Measurements from ENCODE around the gene PRODH.
"Not testable (repeated sequence)": the region's sequence is repeated elsewhere in the genome, so short reads cannot be mapped to it uniquely, and the experiment has no call there.

The PRODH gene

DNA sequence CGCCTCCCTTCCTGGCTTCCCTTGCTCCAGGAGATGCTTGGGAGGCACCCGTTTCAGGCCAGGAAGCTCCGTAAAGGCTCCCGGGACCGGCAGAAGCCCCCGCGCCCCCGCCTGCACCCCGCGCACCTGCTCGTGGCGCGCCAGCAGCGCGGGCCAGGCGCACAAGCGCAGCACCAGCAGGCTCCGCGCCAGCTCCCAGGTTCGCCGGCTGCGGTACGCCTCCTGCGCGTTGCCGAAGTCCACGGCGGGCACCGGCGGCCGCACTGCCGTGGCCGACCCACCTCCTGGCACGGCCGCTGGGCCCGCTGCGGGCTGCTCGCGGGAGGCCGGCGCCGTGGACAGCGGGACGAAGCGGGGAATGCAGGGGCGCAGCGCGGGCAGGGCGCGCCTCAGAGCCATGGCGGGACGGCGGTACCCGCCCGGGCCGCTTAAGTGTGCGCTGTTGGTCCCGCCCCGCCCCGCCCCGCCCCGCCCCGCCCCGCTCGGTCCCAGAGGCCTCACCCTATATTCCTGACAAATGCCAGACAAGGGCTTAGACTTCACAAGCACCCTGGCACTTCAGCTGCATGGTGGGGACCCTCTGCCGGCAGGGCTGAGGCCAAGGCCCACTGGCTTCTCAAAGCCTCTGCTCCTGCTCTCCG lies at the start of gene PRODH:
Gene PRODH, minus strand, starts transcription at position 405 of the 641 bp plus-strand sequence. Its CDS starts 6 bp downstream, at position 399.
- DNase-seq: no peak

DNA sequence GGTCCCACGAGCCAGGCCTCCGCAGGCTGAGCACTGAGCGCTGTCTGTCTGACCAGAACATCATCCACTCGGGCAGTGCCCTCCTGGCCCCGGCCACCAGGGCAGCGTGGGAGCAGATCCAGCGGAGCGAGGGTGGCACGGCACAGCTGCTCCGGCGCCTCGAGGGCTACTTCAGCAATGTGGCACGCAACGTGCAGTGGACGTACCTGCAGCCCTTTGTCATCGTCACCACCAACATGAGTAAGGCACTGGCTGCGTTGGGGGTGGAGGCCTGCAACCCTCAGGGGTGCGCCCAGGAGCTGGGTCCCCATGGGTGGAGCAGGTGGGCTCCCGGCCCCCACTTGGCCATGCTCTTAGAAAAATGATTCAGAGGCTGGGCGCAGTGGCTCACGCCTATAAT lies 49.7 kb upstream of the PRODH start:
- no peak for DNase-seq

- no peak for DNase-seq
Measured at GRCh38 chr22:18984564-18984963, 48.5 kb upstream of the PRODH start.

DNA sequence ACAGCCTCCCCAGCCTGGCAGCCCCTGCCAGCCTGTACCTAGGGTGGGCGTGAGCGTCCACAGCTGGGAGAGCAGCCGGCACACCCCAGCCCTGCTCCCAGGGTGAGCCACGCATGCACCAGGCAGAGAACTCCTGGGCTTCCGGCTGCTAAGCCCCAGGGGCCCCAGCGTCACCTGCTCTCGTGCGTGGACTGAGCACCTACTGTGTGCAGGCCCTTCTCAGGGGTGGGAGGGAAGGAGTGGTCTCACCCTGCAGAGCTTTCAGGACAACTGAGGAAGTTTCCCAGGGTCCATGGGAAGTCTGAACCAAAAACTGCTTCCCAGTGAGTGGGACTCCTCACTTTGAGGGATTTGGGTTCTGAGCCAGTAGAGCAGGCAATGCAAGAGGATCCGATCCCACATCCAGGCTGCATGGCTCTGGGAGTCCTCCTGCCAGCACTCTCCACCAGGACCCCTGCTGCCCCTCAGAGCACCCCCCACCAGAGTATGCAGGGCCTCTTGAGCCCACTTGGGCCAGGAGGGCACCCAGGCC lies 47.1 kb upstream of the PRODH start:
- DNase-seq: no peak

DNA sequence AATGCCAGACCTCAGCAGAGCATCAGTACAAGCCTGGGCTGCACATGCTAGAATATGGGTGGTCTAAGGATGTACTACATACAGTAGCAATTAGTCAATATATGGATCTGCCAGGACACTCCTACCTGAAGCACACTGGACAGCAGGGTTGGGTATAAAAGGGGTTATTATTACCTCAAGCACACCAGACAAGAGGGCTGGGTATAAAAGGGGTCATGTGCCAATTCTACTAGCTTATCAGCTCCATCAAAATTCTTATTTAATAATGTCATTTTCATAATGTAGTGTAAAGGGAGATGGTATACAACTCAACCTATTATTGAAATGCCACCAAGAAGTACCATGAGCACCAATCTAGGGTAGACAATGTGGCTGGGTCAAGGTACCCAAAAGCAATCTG lies 44.7 kb upstream of the PRODH start:
- DNase-seq: no peak

DNA sequence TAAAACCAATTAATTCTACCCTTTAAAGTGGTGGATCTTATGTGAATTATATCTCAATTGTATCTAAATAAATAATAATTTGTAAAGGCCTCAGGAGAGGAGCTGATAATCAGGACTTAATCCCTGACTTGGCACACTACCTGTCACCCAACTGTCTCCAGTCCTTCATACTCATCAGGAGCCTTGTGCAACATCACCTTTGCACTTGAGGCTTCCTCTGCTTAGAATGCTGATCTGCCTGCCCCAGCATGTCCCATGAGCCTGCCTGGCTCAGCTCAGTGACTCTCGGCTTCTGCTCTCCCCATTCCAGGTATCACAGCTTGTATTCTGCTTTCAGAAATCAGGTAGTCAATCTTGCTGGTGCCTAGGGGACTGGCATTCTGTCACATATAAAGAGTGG lies 43.9 kb upstream of the PRODH start:
- DNase-seq: no peak

DNA sequence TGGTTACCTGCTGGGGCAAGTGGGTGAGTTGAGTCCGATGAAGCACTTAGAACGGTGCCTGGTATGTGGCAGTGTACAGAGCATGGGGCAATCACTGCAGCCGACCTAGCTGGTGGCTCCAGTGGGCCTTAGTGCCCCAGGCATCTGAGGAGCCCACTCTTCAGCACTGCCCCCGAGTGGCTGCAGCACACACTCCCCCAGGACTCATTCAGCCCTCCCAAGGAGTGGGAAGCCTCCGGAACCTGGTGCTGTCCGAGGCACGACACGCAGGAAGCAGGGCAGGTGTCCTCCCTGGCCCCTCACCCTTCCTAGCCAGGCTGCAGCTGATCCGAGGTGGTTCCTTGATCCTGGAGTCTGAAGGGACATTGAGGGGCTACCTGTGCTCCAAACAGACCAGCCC lies 42.4 kb upstream of the PRODH start:
- no peak for DNase-seq

DNA sequence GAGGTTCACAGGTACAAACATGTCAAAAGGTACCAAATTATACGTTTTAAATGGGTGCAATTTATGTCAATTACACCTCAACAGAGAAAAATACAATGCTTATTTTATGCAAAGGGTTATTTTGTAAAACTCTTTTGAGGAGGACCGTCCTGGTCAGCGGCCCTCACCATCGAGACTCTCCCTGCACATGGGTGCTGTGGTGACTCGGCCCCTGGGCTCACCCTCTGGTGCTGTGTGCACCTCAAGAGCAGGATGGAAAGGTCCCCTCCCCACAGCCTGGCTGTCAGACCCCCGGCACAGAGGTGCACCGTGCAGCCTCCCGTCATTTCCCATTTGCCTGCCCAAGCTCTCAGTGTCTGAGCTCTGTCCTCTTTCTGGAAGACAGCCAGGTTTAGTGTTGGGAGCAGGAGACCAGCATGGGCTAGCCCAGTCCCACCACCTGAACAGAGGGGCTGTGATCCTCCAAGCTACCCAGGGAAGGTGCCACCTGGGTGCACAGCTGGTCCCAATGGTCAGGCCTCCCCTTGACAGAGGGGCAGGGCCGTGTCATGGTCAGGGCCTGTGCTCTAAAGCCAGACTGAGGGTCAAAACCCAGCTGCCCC lies 41.8 kb upstream of the PRODH start:
- DNase-seq: no peak

- DNase-seq: no peak
Measured at GRCh38 chr22:18976197-18976751, 40.2 kb upstream of the PRODH start.

DNA sequence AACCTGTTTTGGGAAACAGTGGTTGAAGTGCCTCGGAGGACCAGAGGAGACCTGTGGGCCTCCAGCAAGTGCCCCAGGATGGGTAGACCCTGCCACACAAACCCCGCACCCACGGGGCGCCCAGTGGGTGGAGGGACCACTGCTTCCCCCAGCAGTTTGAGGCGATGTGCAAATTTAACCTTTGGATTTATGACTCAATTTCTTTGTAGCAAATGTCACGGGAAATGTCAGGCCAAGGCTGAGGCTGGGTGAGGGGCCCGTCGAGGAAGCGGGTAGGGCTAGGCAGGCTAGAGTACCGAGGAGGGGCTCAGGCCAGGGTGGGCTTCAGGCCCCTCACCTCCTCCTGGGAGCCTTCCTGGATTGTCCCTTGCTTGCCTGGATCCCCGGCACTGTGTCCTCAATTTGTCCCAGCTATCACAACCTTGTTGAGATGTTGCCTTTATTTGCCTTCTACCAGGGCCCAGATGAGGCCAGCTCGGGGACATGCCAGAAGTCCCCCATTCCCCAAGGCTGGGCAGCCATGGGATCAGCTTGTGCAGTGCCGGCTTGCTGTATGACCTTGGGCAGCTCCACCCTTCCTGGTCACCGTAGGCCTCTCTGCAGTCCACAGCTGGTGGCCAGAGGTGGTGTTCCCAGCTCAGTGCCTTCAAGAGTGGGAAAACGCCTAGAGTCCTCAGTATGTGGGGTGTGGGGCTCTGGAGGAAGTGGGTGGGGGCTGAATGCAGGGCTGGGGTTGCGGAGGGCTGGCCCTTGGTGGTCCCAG lies 39.5 kb upstream of the PRODH start:
- DNase-seq: no peak

DNA sequence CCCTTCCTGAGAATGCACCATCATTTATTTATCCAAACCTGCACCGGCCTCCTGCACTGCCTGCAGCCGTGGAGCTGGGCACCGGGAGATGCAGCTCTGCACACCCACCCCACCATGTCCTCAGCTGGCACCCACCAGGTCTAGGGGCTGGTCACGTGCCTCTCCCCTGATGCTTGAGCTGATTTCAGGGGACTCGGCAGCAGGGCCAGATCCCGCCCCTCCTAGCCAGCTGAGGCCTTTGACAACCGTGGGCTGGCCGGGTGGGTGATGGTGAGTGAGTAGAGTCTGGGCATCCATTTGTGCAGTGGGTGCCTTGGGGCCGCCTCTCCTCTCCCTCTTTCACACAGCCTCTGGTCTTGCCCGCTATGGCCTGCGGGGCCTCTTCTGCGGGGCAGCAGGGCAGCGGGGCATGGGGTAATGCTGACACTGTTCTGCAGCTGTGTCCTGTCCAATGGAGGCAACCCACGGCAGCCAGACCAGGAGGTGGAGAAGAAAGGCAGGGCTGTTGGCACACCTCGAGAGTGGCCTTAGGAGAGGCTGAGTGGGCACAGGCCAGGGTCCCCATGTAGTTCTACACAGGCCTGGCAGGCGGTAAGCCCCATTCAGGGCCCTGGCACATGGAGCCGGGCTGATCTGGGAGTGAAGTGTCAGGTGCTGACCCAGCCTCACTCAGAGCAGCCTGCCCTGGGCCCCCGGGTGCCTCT lies 38.5 kb upstream of the PRODH start:
- no peak for DNase-seq

DNA sequence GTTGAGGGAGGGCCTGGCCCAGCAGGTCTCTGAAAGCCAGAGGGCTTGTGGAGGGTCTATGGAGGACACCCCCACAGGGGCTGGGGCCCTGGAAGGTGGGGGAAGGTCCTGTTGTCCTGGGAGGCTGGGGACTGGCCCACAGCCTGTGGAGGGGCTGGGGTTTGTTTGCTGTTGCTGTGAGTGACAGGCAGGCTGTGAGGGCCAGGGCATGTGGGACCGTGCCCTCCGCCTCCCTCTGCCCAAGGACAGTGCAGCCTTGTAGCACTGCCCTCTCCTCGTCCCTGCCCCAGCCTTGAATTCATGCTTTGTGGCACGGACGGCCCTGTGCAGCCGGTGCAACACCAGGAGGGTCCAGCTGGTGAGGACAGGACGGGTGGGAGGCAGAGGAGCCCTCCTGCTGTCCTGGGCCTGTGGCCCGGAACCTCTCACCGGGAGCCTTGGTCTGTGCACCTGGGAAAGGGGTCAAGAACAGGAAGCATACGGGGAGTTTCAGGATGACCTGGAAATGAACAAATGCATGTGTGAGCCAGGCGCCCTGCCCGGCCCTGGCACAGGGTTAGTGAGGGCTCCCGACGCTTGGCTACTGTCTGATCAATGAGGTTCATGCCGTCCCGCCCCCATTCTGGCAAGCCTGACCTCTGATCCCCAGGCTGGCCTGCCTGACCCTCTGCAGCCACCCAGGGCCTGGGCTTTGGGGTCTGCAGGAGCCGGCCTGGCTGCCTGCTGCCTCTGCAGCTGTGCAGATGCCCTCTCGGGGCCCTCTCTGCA lies 37.4 kb upstream of the PRODH start:
- no peak for DNase-seq

- not testable (repeated sequence) for DNase-seq
Measured at GRCh38 chr22:18972591-18972990, 36.5 kb upstream of the PRODH start.

- DNase-seq: not testable (repeated sequence)
Measured at GRCh38 chr22:18972029-18972428, 35.9 kb upstream of the PRODH start.

DNA sequence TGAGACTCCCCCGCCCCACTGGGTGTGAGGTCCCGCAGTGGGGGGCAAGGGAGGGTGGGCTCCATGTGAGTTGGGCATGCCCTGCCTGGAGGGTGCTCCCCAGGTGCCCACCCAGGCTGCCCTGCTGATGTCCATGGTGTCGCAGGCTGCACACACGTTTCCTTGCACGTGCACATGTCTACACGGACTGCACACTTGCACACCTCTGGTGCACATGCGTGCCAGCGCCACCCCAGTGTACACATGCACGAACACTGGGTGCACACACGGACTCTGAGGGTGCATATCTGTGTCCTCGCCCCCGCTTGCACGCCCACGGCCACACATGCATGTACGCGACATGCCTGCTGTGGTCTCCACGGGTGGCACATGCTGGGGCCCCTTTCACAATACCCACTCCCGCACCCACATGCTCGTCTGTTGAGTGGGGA lies 35.2 kb upstream of the PRODH start:
- no peak for DNase-seq

DNA sequence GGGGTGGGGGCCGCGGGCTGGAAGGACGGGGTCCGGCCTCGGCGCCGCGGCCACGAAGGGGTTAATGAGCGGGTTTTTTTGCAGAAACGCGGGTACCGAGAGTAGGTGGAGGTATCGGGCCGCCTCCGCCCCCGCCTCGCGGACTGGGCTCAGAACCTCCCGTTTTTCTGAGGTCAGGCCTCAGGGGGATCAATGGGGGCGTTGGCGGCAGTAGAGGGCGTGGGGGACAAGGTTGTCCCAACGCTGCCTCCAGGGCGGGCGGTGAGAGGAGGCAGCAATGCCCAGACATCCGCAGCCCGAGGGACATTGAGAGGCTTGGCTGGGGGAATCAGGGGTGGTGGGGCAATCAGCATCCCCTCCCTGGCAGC lies 34.8 kb upstream of the PRODH start:
- no peak for DNase-seq

DNA sequence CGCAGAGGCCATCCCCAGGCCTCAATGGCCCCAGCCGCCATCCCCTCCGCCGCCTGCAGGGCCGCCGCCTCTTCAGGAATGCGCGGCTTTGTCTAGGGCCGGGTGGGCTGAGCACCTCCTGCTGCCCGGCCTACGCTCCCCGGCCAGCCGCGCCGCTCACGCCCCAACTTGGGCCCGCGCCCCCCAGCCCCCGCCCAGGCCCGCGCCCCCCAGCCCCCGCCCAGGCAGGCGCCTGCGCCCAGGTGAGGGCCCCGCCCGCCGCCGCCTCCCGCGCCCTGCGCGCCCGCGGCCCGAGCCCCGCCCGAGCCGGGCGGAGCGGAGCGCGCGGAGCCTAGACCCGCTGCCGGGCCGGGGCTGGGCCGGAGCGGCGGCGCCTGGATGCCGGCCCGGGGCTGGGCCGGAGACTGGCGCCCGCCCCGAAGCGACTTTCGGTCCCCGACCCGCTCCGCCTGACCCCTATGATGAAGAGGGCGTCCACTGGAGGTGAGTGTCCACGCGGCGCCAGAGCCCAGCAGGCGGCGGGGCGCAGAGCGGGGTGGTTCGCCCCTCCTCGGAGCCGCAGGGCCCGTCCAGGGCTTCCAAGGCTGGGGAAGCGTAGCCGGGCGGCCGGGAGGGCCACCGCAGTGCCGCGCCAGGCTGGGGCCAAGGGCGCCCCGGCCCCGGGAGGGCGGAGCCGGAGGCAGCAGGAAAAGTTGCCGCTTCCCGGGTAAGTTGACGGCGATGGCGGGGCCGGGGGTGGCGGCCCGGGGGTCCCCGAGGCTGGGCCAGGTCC lies 34.3 kb upstream of the PRODH start:
- DNase-seq: no peak

GRCh38 chr22:18969158-18969942 lies 33.3 kb upstream of the PRODH start:
- not testable (repeated sequence) for DNase-seq

DNA sequence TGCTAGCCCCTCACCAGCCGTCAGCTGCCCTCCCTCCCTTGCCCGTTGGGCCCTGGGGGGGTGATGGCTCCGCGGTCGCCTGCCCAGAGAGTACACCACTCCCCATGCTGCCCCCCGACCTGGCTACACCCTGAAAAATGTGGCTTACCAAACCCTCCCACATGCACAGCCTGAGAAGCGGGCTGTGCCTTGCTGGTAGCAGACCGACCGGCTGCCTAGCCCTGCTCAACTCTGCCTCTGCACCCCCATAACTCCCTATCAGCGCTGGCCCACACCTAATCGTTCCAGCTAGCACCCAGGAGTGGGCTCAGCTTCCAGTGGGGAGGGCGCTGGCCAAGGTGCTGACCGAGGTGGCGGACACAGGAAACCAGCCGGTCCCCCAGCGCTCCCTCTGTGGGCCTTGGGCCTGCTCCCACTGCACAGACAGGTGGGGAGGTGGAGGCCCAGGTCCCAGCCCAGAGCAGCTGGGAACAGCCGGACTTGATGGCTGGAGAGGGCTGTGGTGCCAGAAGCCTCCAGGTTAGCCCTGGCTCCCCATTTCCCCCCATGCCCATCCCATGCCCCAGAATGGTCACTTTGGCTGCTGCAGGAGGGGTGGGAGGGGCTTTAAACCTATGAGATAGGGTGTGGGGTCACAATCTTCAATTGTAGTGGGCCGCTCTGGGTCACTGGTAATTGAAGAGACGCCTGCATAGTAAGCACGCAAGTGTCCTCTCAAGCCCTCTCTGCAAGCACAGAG lies 32.1 kb upstream of the PRODH start:
- DNase-seq: no peak

All from NCI-H187 treated with DMSO at 0.1 percent for 48 hours (cell line).